HG03066 (cell line): Measurements from ENCODE around the gene FRMD5.
"Not testable (repeated sequence)": the region's sequence is repeated elsewhere in the genome, so short reads cannot be mapped to it uniquely, and the experiment has no call there.

Experiments
- ATAC-seq: cut with Tn5 transposase; IDR thresholded peaks from one replicate; pipeline ENCODE4 v1.9.1; 2021; ENCODE audit warnings: low read depth; ENCODE audit not compliant: unreplicated experiment

FRMD5 gene

GRCh38 chr15:43868406-43868805 lies 326.7 kb downstream of the FRMD5 start:
- ATAC-seq, result no peak

- no peak for ATAC-seq
Observed at GRCh38 chr15:43867096-43867495, 328.0 kb downstream of the FRMD5 start.

- ATAC-seq, result not testable (repeated sequence)
Observed at GRCh38 chr15:43866636-43867035, 328.4 kb downstream of the FRMD5 start.

- no peak for ATAC-seq
Observed at GRCh38 chr15:43859546-43859945, 335.5 kb downstream of the FRMD5 start.

GRCh38 chr15:43854801-43855200 lies 340.3 kb downstream of the FRMD5 start:
- ATAC-seq, result no peak

GRCh38 chr15:43852607-43853006 lies 342.5 kb downstream of the FRMD5 start:
- no peak for ATAC-seq

- ATAC-seq, result no peak
Observed at GRCh38 chr15:43851251-43851650, 343.8 kb downstream of the FRMD5 start.

GRCh38 chr15:43845421-43845820 lies 349.6 kb downstream of the FRMD5 start:
- ATAC-seq, result no peak

GRCh38 chr15:43832485-43832884 lies 362.6 kb downstream of the FRMD5 start:
- ATAC-seq, result not testable (repeated sequence)

GRCh38 chr15:43831519-43832052 lies 363.5 kb downstream of the FRMD5 start:
- not testable (repeated sequence) for ATAC-seq

GRCh38 chr15:43830691-43831275 lies 364.3 kb downstream of the FRMD5 start:
- not testable (repeated sequence) for ATAC-seq

- not testable (repeated sequence) for ATAC-seq
Observed at GRCh38 chr15:43829951-43830540, 365.0 kb downstream of the FRMD5 start.

GRCh38 chr15:43828061-43828657 lies 366.9 kb downstream of the FRMD5 start:
- no peak for ATAC-seq

- ATAC-seq, result peak; percentile 51
Observed at GRCh38 chr15:43826508-43827341, 368.3 kb downstream of the FRMD5 start, which contains the start of gene WDR76. TSS of gene WDR76 (plus strand) at chr15:43827002. CDS start at chr15:43827033, 31 bp downstream.

- ATAC-seq, result no peak
Observed at GRCh38 chr15:43826029-43826507, 369.0 kb downstream of the FRMD5 start.

GRCh38 chr15:43825305-43825704 lies 369.8 kb downstream of the FRMD5 start:
- not testable (repeated sequence) for ATAC-seq

GRCh38 chr15:43824302-43825246 lies 370.5 kb downstream of the FRMD5 start, which contains the start of gene MFAP1:
TSS of gene MFAP1 (minus strand) at chr15:43824690. CDS start at chr15:43824569, 121 bp downstream.
- ATAC-seq, result peak; percentile 76

GRCh38 chr15:43821505-43821904 lies 373.6 kb downstream of the FRMD5 start:
- ATAC-seq, result no peak
